SK-N-SH (cell line): Measurements from ENCODE around the gene ARGLU1. TPM values are rescaled to one million over a fixed set of nuclear protein-coding genes. Genes with fewer than 3 reads are reported as not detected.

Experiments used
- CTCF ChIA-PET: fragments of 300-600, 350-600 bp; formaldehyde crosslinking; extraction: SDS; loops from one replicate; lab custom pipeline; 2021; lab: Yijun Ruan, JAX
- POLR2A ChIA-PET: fragments of 350-600 bp; sonication (Branson Sonifier 250); formaldehyde crosslinking; extraction: SDS; loops from one replicate; lab custom pipeline; 2020; ENCODE audit warnings: antibody characterized with exemption, inconsistent platforms; lab: Yijun Ruan, JAX
- DNase-seq: peaks from one replicate; pipeline ENCODE4 v3.0.0; 2012
- H2AFZ ChIP-seq: fragments of 200-600 bp; sonication (generic); 2 replicates; pipeline ENCODE4 v1.8.1; 2016; ENCODE audit warnings: antibody characterized with exemption, mild to moderate bottlenecking, low read depth
- H3F3A ChIP-seq: fragments of 200-600 bp; sonication (generic); replicated peaks from 2 replicates; pipeline ENCODE3; 2016; ENCODE audit warnings: antibody characterized with exemption, mild to moderate bottlenecking; ENCODE audit not compliant: insufficient read depth
- H3K27ac ChIP-seq, 2 experiments: fragments of 200-500 bp in 1 of 2; fragments of 200-600 bp in 1 of 2; sonication (Bioruptor generic) in 1 of 2; sonication (generic), shearing (Covaris generic) in 1 of 2; 2 replicates each; pipeline versions ENCODE4 v1.5.1 to v1.6.1; 2014 to 2016; ENCODE audit warnings: low read depth in 2 of 2, inconsistent platforms in 1 of 2, low read length in 1 of 2, mild to moderate bottlenecking in 1 of 2, mixed read lengths in 1 of 2
- H3K27me3 ChIP-seq: fragments of 200-600 bp; sonication (generic), shearing (Covaris generic); 2 replicates; pipeline ENCODE4 v1.6.1; 2016; ENCODE audit warnings: mixed run types; ENCODE audit not compliant: insufficient read depth
- H3K36me3 ChIP-seq, 2 experiments: fragments of 200-500 bp in 1 of 2; fragments of 200-600 bp in 1 of 2; sonication (Bioruptor generic) in 1 of 2; sonication (generic) in 1 of 2; replicated peaks in 1 of 2; 2 replicates each; pipeline versions ENCODE3 to v1.5.1; 2014 to 2016; ENCODE audit warnings: low read length in 1 of 2, mild to moderate bottlenecking in 1 of 2; ENCODE audit not compliant: insufficient read depth in 2 of 2, control insufficient read depth in 1 of 2
- H3K4me1 ChIP-seq, 2 experiments: fragments of 200-500 bp in 1 of 2; fragments of 200-600 bp in 1 of 2; sonication (Bioruptor generic) in 1 of 2; sonication (generic), shearing (Covaris generic) in 1 of 2; 2 replicates each; pipeline versions ENCODE4 v1.5.1 to v1.6.1; 2014 to 2016; ENCODE audit warnings: low read depth in 1 of 2, low read length in 1 of 2, mixed run types in 1 of 2; ENCODE audit not compliant: insufficient read depth in 2 of 2, control insufficient read depth in 1 of 2
- H3K4me2 ChIP-seq: fragments of 200-600 bp; sonication (generic), shearing (Covaris generic); 2 replicates; pipeline ENCODE4 v1.6.1; 2017; ENCODE audit warnings: mixed run types
- H3K4me3 ChIP-seq, 2 experiments: fragments of 200-500 bp in 1 of 2; fragments of 200-600 bp in 1 of 2; sonication (Bioruptor generic) in 1 of 2; sonication (generic), shearing (Covaris generic) in 1 of 2; 2 replicates each; pipeline versions ENCODE4 v1.5.1 to v1.8.1; 2014 to 2016; ENCODE audit warnings: low read depth in 2 of 2, inconsistent platforms in 1 of 2, low read length in 1 of 2, mild to moderate bottlenecking in 1 of 2, mixed read lengths in 1 of 2, moderate library complexity in 1 of 2
- H3K79me2 ChIP-seq: fragments of 200-600 bp; sonication (generic); 2 replicates; pipeline ENCODE4 v1.8.1; 2017; ENCODE audit warnings: mild to moderate bottlenecking; ENCODE audit not compliant: insufficient read depth
- H3K9ac ChIP-seq: fragments of 200-600 bp; sonication (generic); 2 replicates; pipeline ENCODE4 v1.6.1; 2017; ENCODE audit warnings: mixed run types
- H3K9me2 ChIP-seq: fragments of 200-600 bp; sonication (generic); 2 replicates; pipeline ENCODE4 v1.6.1; 2017; ENCODE audit warnings: mixed run types
- H3K9me3 ChIP-seq: fragments of 200-600 bp; sonication (generic); 2 replicates; pipeline ENCODE4 v1.6.1; 2017; ENCODE audit warnings: mixed run types, mild to moderate bottlenecking, moderate library complexity
- H4K20me1 ChIP-seq: fragments of 200-600 bp; sonication (generic); 2 replicates; pipeline ENCODE4 v1.6.1; 2017; ENCODE audit warnings: mild to moderate bottlenecking, mixed run types; ENCODE audit not compliant: insufficient read depth
- ELF1 ChIP-seq: IDR thresholded peaks from 2 replicates; pipeline ENCODE4 v1.4.0; 2012
- EP300 ChIP-seq, 2 experiments: IDR thresholded peaks; 2 replicates each; pipeline versions ENCODE4 v1.4.0 to v1.6.1; 2012; ENCODE audit warnings: borderline replicate concordance in 1 of 2, low read depth in 1 of 2, low read length in 1 of 2
- FOXM1 ChIP-seq: IDR thresholded peaks from 2 replicates; pipeline ENCODE4 v1.4.0; 2012; ENCODE audit warnings: low read depth, mild to moderate bottlenecking
- GABPA ChIP-seq: IDR thresholded peaks from 2 replicates; pipeline ENCODE4 v1.4.0; 2012; ENCODE audit warnings: low read depth, mild to moderate bottlenecking
- IRF3 ChIP-seq: fragments of 150-350 bp; IDR thresholded peaks from 2 replicates; pipeline ENCODE4 v1.6.1; 2016; ENCODE audit warnings: mild to moderate bottlenecking, low read depth, low read length
- MEF2A ChIP-seq: IDR thresholded peaks from 2 replicates; pipeline ENCODE4 v1.4.0; 2012; ENCODE audit warnings: low read depth, borderline replicate concordance
- NRF1 ChIP-seq: IDR thresholded peaks from 2 replicates; pipeline ENCODE4 v1.6.1; 2012; ENCODE audit warnings: low read depth, mild to moderate bottlenecking, low read length
- RFX5 ChIP-seq: IDR thresholded peaks from 2 replicates; pipeline ENCODE4 v1.6.1; 2012; ENCODE audit warnings: mild to moderate bottlenecking, improper control_type of control experiment, low read length
- SIN3A ChIP-seq: IDR thresholded peaks from 2 replicates; pipeline ENCODE4 v1.6.1; 2012; ENCODE audit warnings: low read depth, mild to moderate bottlenecking, low read length, moderate library complexity, borderline replicate concordance
- TEAD4 ChIP-seq: IDR thresholded peaks from 2 replicates; pipeline ENCODE4 v1.4.0; 2012; ENCODE audit warnings: mild to moderate bottlenecking, borderline replicate concordance; ENCODE audit not compliant: insufficient read depth
- WGBS: methylation state at CpG from one replicate; pipeline ENCODE4 v1.1.6; 2017; ENCODE audit warnings: low lambda C conversion rate; 5-methylcytosine and 5-hydroxymethylcytosine counted together
- polyA plus RNA-seq, 3 experiments: library from polyadenylated mRNA; depleted of rRNA; stranded (reverse); fragments of >200 nt; gene quantifications; 2 replicates each; pipeline ENCODE4 v1.2.3, GENCODE V29; 2012
- TF ChIP-seq, protein P1 (sequence below): fragments of 200-600 bp; sonication (generic); IDR thresholded peaks from 2 replicates; pipeline ENCODE4 v1.6.1; 2017; ENCODE audit warnings: antibody characterized with exemption, mild to moderate bottlenecking, moderate library complexity

The ARGLU1 gene
- polyA plus RNA-seq, 1 of the 3 experiments (the other 2 are of a cell fraction) = 101 TPM

- ChIA-PET CTCF (interaction anchor here (1.2 to 1.5 kb wide), 3 partner anchors 10 to 14 kb away, joined by 3 to 4 read pairs (median 3); no protein-coding TSS in a partner anchor), POLR2A (interaction anchor here (0.8 to 1.3 kb wide), 2 partner anchors 8 to 13 kb away, joined by 3 read pairs; partner anchors contain the start of gene EFNB2)
- no peak for DNase-seq
- 91% methylated on average over 5 of the region's 5 CpGs for WGBS
- Histone ChIP-seq H4K20me1 (no peaks in the 10 kb centered on the region), H3K36me3 (no peaks in the 10 kb centered on the region), H3K4me2 (no peak overlapping the region), H3K27ac (no peak overlapping the region), H3F3A (no peaks in the 10 kb centered on the region), H3K79me2 (no peaks in the 10 kb centered on the region; the same call in 1 of the 2 replicates), H3K4me1 (peaks cover 0 to 44% of the 10 kb centered on the region in 2 experiments; a peak in 2 of 4 replicates), H3K9me2 (no peaks in the 10 kb centered on the region), H3K4me3 (no peak overlapping the region), H3K9me3 (no peaks in the 10 kb centered on the region), H2AFZ (no peak overlapping the region), H3K27me3 (no peaks in the 10 kb centered on the region), H3K9ac (no peak overlapping the region)
- no peak for TF ChIP-seq RFX5
- no peak for TF ChIP-seq ELF1
- TF ChIP-seq FOXM1 = no peak
- TF ChIP-seq IRF3 = no peak
- TF ChIP-seq GABPA = no peak
- no peak for TF ChIP-seq TEAD4
- TF ChIP-seq EP300 (IDR thresholded peaks at IDR 0.05; ENCODE audit: borderline replicate concordance in 1 of 2, low read depth in 1 of 2, low read length in 1 of 2) = no peak
- TF ChIP-seq MEF2A = no peak
- TF ChIP-seq NRF1 = no peak
These were observed 45.7 kb downstream of the ARGLU1 start for GRCh38 chr13:106522112-106522705.

- Histone ChIP-seq H3K4me3 (no peak overlapping the region), H3K27ac (no peak overlapping the region), H3K4me2 (no peak overlapping the region), H3K9me2 (no peaks in the 10 kb centered on the region), H3K9me3 (no peaks in the 10 kb centered on the region), H3F3A (no peaks in the 10 kb centered on the region), H3K36me3 (no peaks in the 10 kb centered on the region), H3K4me1 (peaks cover 0 to 44% of the 10 kb centered on the region in 2 experiments; a peak in 2 of 4 replicates), H4K20me1 (no peaks in the 10 kb centered on the region), H2AFZ (no peak overlapping the region), H3K79me2 (peaks cover 1% of the 10 kb centered on the region; the same call in 1 of the 2 replicates), H3K27me3 (no peaks in the 10 kb centered on the region), H3K9ac (no peak overlapping the region)
- WGBS = 84% methylated on average over 5 of the region's 5 CpGs
- ChIA-PET CTCF (interaction anchor here (0.9 to 1.9 kb wide), 2 partner anchors 10 to 444 kb away, joined by 4 to 6 read pairs; no protein-coding TSS in a partner anchor), POLR2A (interaction anchor here (1.3 kb wide), 1 partner anchor 14 kb away, joined by 3 read pairs; the partner anchor contains the start of gene EFNB2)
- no peak for DNase-seq
- TF ChIP-seq SIN3A = no peak
- TF ChIP-seq, protein P1, sequence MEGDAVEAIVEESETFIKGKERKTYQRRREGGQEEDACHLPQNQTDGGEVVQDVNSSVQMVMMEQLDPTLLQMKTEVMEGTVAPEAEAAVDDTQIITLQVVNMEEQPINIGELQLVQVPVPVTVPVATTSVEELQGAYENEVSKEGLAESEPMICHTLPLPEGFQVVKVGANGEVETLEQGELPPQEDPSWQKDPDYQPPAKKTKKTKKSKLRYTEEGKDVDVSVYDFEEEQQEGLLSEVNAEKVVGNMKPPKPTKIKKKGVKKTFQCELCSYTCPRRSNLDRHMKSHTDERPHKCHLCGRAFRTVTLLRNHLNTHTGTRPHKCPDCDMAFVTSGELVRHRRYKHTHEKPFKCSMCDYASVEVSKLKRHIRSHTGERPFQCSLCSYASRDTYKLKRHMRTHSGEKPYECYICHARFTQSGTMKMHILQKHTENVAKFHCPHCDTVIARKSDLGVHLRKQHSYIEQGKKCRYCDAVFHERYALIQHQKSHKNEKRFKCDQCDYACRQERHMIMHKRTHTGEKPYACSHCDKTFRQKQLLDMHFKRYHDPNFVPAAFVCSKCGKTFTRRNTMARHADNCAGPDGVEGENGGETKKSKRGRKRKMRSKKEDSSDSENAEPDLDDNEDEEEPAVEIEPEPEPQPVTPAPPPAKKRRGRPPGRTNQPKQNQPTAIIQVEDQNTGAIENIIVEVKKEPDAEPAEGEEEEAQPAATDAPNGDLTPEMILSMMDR = no peak
These were observed 46.7 kb downstream of the ARGLU1 start for GRCh38 chr13:106521095-106521799.
